Measurements from ENCODE around the gene COL6A3.

COL6A3 gene

GRCh38 chr2:237440819-237441281, 26.9 kb upstream of the COL6A3 start:
- DNase-seq (ENCODE audit: low read depth, low spot score): no peak

- DNase-seq (ENCODE audit: low read depth, low spot score): no peak
These were observed 24.3 kb upstream of the COL6A3 start for GRCh38 chr2:237438080-237438940.

- DNase-seq (ENCODE audit: low read depth, low spot score): no peak
These were observed 23.6 kb upstream of the COL6A3 start for GRCh38 chr2:237437566-237437965.

GRCh38 chr2:237435844-237436587, 22.1 kb upstream of the COL6A3 start:
- DNase-seq (ENCODE audit: low read depth, low spot score): no peak

- no peak for DNase-seq (ENCODE audit: low read depth, low spot score)
These were observed 20.9 kb upstream of the COL6A3 start for GRCh38 chr2:237434866-237435311.

- no peak for DNase-seq (ENCODE audit: low read depth, low spot score)
These were observed 20.1 kb upstream of the COL6A3 start for GRCh38 chr2:237433920-237434676.

- DNase-seq (ENCODE audit: low read depth, low spot score): no peak
These were observed 18.6 kb upstream of the COL6A3 start for GRCh38 chr2:237432484-237433092.

GRCh38 chr2:237431837-237432236, 17.9 kb upstream of the COL6A3 start:
- DNase-seq (ENCODE audit: low read depth, low spot score): no peak

GRCh38 chr2:237431372-237431771, 17.4 kb upstream of the COL6A3 start:
- no peak for DNase-seq (ENCODE audit: low read depth, low spot score)

GRCh38 chr2:237430861-237431260, 16.9 kb upstream of the COL6A3 start:
- no peak for DNase-seq (ENCODE audit: low read depth, low spot score)

- no peak for DNase-seq (ENCODE audit: low read depth, low spot score)
These were observed 15.8 kb upstream of the COL6A3 start for GRCh38 chr2:237429753-237430152.

GRCh38 chr2:237427769-237428506, 14.0 kb upstream of the COL6A3 start:
- no peak for DNase-seq (ENCODE audit: low read depth, low spot score)

- no peak for DNase-seq (ENCODE audit: low read depth, low spot score)
These were observed 12.6 kb upstream of the COL6A3 start for GRCh38 chr2:237426517-237426916.

GRCh38 chr2:237425320-237425719, 11.4 kb upstream of the COL6A3 start:
- no peak for DNase-seq (ENCODE audit: low read depth, low spot score)

- DNase-seq (ENCODE audit: low read depth, low spot score): no peak
These were observed 10.6 kb upstream of the COL6A3 start for GRCh38 chr2:237424544-237424943.

GRCh38 chr2:237423891-237424290, 9.9 kb upstream of the COL6A3 start:
- DNase-seq (ENCODE audit: low read depth, low spot score): no peak

GRCh38 chr2:237422309-237422708, 8.3 kb upstream of the COL6A3 start:
- no peak for DNase-seq (ENCODE audit: low read depth, low spot score)

GRCh38 chr2:237421542-237422116, 7.7 kb upstream of the COL6A3 start:
- no peak for DNase-seq (ENCODE audit: low read depth, low spot score)

GRCh38 chr2:237418300-237418699, 4.3 kb upstream of the COL6A3 start:
- DNase-seq (ENCODE audit: low read depth, low spot score): no peak

- no peak for DNase-seq (ENCODE audit: low read depth, low spot score)
These were observed 782 bp downstream of the COL6A3 start for GRCh38 chr2:237412988-237413776.

Measured in smooth muscle cell of the brain vasculature (primary cell).